Loucy (cell line): ENCODE data around the gene AMPD3.

Source experiments
- EZH2phosphoT487 ChIP-seq: fragments of 200-600 bp; IDR thresholded peaks from 2 replicates; pipeline ENCODE4 v1.6.1; 2018; ENCODE audit warnings: antibody characterized with exemption, mild to moderate bottlenecking, moderate library complexity, borderline replicate concordance
- TF ChIP-seq, protein P1 (sequence below): fragments of 200-600 bp; sonication (generic); conservative IDR thresholded peaks from 2 replicates; pipeline ENCODE4 v1.5.1; 2014; ENCODE audit warnings: mild to moderate bottlenecking, antibody characterized with exemption, low read length

- TF ChIP-seq, protein P1, sequence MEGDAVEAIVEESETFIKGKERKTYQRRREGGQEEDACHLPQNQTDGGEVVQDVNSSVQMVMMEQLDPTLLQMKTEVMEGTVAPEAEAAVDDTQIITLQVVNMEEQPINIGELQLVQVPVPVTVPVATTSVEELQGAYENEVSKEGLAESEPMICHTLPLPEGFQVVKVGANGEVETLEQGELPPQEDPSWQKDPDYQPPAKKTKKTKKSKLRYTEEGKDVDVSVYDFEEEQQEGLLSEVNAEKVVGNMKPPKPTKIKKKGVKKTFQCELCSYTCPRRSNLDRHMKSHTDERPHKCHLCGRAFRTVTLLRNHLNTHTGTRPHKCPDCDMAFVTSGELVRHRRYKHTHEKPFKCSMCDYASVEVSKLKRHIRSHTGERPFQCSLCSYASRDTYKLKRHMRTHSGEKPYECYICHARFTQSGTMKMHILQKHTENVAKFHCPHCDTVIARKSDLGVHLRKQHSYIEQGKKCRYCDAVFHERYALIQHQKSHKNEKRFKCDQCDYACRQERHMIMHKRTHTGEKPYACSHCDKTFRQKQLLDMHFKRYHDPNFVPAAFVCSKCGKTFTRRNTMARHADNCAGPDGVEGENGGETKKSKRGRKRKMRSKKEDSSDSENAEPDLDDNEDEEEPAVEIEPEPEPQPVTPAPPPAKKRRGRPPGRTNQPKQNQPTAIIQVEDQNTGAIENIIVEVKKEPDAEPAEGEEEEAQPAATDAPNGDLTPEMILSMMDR: no peak
- TF ChIP-seq EZH2phosphoT487: no peak
Measured at GRCh38 chr11:10493041-10493663, 38.1 kb downstream of the AMPD3 start.
